Stimulated activated CD4-positive, alpha-beta T cell treated with anti-CD3 and anti-CD28 coated beads, Interleukin-12 subunit alpha, Interleukin-12 subunit beta, amount 100 ng/mL, for 24 hours (primary cell): ENCODE data around the gene S100PBP.

Experiments
- DNase-seq, 2 experiments: peaks; one replicate each; pipeline ENCODE4 v3.0.0-alpha.2; 2020; ENCODE audit warnings: low read depth in 2 of 2

S100PBP gene

DNA sequence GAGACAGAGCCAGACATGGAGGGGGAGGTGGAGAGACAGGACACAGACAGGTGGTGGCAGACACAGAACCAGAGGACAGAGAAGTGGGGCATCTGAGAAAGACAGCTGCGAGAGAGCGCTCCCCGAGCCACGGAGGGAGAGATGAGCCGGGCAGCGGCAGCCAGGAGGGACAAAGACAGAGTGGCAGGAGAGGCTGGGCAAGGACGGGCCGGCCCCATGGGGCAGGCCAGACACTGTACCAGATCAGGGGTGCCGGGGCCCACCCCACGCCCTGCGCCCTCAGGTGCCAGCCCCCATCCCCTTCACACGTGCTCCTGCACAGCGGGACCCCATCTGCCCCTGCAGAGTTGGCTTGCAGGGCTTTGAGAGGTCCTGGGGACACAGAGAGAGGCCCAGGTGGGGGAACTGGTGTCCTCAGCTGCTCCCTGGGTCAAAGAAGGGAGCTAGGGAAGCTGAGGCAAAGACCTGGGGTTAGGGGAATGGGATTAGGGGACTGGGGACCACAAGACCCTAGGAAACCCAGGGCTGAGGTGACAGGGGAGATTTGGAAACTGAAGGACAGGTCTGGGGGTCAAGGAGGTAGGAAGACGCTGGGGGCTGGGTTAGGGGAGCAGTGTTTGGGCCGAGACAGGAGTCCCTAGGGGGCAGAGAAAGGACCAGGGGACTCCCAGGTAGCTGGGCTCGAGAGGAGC is 52.6 kb downstream of the S100PBP start:
- no peak for DNase-seq

DNA sequence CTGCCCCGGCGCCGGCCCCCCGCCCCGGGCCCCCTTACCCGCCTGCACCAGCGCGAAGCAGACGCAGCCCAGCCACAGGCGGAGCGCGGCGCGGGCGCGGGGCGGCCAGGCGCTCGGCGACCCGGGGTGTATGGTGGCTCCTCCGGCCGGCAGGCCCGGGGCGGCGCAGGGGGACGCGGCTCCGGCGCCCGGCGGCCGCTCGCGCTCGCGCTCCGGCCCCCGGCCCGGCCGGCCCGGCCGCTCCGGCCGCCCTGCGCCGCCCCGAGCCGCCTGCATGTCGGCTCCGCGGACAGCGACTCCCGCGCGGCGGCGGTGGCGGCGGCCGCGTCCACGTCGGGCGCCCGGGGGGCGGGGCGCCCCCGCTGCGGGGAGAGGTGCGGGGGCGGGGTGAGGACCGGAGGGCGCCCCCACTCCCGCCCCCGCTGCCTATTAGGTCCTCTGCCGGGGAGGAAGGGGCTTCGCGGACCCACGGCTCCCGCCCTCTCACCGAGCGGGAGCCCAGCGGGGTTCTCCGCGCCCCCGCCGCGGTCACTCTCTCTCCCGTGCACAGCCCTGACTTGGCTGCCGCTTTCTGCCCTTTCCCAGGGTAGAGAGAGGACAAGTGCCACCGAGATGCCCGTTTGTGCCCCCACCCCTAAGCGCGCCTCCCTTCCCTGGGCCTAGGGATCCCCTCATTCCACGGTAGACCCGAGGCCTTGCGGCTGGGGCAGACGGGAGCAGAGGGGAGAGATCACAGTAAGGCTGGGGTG is 53.3 kb downstream of the S100PBP start, which contains the start of gene FNDC5:
TSS of gene FNDC5 (minus strand) at position 298 of the 749 bp plus-strand sequence.
- DNase-seq: no peak

DNA sequence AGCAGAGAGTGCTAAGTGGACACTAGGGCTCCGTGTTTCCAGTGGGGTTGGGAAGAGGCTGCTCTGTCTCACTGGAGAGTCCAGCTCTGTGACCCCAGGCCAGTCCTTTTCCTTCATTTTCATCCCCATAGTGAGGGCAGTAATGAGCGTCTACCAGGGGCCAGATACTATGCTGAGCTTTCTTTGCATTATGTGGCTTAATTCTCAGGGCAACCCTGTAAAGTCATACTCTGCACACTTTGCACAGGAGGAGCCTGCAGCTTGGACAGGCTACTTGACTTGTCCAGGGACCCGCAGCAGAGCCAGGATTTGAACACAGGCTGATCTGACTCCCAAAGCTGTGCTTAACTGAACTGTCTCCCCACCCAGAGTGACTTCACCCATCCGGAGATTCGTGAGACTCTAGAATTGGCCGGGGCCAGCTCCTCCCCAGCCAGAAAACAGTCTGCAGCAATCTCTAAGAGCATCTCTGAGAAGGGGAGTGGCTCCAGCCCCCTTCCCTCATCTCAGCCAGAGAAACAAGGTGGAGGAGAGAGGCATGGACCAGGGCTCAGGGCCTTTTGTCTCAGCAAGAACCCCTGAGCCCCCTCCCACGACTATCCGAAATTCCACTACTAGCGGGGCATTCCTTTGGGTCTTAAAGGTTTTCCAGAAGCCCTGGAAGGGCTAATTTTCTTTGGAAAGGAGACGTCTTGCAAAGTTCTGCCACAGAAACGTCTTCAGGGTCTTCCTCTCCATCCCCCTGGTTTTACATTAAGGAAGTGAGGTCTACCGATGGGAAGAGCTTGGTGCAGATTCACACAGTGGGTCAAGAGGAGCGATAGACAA is 54.1 kb downstream of the S100PBP start:
- no peak for DNase-seq

DNA sequence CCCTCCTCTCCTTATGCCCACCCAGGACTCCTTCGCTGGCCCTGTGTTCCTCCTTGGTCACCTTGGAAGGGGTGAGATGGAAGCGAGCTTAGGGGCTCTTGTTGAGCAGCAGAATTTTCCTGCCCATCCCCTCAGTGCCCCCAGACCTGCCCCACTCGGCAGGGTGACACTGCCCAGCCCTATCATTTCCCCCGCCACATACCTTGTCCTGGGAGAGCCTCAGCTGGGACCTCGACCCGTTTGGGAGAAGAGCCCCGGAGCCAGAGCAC is 54.7 kb downstream of the S100PBP start:
- DNase-seq: no peak

DNA sequence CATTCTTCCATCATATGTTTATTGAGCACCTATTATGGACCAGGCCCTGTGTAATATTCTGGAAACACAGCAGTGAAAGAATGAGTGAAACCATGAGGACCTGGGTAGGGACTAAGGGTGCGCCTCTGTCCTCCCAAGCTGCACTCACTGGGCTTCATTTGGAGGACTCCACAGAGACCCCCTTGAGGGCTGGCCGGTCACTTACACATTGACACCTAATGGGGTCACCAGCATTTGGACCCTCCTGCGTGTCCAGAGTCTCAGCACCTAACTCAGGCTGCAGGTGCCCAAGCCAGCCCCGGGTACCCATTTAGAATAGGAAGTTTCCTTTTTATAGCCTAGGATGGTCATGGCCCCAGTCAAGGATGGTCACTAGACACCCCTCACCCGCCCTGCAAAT is 56.0 kb downstream of the S100PBP start:
- no peak for DNase-seq

DNA sequence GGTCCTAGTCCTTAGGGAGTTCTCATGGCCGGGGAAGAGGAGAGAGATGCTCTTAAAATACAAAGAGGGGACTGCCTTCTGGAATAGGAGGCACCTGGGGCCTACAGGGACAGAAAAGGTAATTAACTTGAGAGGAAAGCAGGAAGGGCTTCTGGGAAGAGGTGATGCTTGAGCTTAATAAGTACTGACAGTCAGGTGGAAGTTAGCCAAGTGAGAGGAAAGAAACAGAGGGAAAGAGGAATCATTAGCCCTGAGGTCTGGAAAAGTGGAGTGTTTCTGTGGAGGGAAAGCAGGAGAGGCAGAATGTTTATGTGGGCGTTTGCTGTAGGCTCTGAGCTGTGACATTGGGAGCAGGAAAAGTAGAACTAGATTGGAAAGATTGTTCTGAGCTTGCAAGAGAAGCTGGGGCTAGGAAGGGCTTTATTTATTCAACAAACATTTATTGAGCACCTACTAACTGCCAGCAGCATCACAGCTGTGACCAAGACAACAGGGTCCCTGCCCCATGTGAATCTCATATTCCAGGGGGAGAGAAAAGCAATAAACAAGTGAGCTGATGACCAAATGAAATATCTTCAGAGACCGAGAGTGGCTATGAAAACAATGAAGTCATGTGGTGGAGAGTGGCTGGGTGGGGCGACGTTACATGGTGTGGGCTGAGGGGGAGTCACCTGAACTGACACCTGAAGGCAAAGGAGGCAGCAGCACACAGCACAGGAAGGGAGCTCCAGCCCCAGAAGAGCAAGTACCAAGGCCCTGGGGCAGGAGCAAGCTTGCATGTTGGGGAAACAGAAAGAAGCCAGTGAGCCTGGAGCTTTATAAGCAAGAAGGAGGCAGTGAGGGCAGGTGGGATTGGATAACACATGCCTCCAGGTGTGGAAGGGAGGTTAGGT is 57.7 kb downstream of the S100PBP start:
- no peak for DNase-seq

DNA sequence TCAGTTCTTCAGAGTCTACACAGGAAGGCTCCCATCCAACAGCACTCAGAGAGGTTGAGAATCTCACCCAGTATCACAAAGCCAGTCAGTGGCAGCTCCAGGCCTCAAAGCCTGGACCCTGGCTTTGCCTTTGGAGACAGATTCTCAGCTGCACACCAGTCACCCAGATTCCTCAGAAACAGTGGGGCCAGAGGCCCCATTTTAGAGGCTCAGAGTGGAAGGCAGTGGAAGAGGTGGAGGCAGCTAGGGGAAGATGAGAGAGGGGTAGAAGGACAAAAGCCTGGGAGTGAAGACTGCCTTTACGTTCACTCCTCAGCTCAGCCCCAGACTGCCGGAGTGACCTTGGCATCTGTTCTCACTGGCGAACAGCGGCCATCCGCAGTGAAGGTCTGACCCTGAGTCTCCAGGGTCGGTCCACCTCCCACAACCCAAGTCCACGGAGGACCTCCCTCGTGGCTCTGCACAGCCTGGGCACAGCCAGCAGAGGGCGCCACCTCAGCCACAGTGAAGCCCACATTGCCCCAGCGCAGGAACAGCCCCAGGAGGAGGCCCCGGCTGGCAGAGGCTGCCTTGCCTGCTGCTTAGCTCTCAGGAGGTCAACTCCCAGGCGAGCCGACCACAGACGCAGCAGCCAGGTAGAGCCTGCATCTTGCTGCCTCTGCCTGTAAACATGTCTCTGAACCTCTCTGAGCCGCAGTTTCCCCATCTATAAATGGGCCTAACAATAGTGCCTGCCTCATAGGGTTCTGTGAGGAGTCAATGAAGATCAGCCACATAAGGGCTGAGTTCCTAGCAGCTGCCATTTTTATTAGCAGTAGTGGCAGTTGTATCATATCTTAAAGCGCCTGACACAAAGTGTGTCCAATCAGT is 59.1 kb downstream of the S100PBP start:
- peak in 1 of 2 experiments; percentile 16 for DNase-seq

DNA sequence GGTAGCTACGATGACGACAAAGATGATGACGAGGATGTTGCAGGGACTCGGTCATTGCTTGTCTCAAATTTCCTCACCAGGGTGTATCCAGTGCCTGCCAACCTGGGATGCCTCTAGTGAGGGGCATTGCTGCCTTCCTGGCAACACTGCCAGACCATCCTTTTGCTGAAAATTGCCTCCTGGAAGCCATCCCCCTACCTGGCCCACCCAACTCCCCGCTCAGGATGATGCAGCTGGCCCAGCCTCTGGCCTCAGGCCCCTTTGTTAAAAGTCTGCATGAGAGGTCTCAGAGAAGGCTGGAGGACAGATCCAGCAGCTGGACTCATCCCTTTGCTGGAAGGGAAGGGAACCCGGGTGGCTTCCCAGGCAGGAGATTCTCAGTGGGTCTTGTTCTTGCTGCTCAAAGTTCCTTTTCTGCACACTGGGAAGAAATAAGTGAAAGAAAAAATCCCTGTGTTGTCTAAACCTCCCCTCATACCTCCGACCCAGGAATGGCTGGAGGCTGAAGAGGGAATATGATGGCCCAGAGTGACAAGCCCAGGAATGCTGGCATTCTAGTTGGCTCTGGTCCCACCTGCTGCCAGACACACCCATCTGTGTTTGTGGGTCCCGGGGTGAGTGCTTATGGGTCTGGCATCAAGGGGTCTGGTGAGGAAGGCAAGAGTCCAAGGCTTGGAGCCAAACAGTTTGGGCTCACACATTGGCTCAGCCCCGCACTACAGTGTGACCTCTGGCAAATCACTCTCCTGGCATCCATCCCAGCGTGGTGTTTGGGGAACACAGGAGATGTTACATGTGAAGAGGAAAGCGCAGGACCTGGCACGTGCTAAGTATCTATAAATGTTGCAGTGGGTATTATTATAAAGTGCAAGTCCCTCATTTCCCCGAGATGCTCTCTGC is 60.0 kb downstream of the S100PBP start:
- DNase-seq: no peak

DNA sequence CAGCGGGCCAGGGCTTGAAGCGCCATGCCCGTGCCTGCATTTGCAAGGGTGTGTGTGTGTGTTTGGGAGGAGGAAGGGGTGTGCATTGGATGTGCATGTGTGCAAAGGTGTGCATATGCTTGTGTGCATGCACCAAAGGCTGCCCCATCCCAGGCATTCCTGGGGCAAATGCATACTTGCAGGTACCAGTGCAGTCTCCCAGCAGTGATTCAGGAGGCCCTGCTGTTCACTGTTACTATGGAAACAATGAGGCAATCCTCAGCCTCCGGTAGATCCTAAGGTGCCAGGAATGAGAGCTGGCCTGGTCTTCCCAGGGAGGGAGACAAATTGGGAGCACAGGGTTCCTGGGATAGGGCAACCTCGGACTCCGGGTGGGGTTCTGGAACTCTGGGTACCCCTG is 60.7 kb downstream of the S100PBP start:
- no peak for DNase-seq

DNA sequence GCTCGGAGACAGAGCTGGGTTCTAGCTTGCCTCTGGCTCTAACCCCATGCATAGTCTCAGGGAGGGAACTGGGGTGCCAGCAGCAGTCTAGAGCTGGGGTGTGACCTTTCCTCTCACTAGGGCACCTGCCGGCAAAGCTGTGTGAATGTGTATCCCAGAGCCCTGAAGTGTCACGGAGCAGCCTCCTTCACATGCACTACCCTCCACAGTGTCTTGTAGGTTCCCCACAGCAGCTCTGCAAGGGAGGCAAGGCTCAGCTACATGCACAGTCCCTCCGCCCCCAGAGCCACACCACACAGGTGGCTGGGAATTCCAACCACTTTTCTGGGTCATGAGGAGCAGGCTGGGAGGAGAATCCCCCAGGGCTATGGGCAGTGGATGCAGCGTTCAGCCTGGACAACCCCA is 61.2 kb downstream of the S100PBP start:
- DNase-seq: no peak

DNA sequence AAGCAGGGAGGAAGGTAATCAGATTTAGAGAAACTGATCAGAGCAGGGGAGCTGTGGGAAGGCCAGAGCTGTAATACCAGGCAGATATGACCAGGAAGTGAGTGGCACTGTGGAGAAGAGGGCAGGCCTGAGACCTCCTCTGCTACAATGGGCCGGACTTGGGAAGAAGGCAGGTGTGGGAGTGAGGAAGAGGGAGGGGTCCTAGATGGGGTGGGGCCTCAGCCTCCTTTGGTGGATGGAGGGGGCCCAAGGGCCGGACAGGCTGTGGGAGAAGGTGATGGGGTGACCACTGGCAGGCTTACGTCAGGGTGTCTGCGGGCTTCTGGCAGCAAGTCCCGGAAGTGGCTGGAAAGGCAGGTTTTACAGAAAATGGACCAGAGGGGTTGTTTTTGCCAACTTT is 63.8 kb downstream of the S100PBP start:
- DNase-seq: no peak

DNA sequence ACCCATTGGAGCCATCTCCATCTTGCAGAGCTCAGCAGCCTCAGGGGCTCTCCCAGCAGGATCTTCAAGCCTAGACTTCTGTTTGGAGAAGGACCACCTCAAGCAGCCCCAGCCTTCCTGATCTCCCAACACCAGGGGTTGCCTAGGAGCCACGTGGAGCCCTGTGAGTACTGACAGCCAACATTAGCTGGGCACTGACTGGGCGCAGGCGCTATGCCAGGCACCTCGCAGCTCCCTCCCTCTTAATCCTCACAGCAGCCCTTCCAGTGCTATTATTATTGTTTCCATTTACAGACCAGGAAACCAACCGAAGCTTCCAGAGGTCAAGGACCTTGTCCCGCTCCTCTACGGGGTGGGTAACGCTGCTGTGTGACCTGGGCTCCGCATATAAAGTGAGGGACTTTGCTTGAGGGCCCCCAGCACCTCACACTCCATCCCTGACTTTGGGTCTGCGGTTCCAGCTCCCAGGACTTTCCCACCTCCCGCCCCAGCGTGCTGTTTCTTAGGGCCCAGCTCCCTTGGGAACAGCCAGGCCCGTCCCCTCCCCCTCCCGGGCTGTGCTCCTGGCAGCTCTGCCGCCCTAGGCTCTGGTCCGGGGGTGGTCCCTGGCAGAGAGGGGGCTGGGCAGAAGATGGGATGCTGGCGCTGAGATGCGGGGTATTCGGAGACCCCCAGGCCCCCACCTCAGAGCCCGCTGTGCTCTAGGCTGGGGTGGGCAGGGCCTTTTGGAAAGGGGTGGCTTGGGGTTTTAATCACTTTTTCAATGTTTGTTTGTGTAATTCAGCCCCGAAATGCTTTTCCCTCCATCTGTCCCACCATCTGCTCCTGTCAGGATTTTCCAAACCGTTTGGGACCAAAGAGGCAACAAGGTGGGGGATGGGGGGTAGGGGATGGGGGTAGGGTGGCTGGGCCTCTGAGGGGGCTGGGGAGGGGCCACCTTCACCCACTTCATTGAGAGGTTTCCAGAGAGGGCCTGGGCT is 64.7 kb downstream of the S100PBP start:
- DNase-seq: no peak

DNA sequence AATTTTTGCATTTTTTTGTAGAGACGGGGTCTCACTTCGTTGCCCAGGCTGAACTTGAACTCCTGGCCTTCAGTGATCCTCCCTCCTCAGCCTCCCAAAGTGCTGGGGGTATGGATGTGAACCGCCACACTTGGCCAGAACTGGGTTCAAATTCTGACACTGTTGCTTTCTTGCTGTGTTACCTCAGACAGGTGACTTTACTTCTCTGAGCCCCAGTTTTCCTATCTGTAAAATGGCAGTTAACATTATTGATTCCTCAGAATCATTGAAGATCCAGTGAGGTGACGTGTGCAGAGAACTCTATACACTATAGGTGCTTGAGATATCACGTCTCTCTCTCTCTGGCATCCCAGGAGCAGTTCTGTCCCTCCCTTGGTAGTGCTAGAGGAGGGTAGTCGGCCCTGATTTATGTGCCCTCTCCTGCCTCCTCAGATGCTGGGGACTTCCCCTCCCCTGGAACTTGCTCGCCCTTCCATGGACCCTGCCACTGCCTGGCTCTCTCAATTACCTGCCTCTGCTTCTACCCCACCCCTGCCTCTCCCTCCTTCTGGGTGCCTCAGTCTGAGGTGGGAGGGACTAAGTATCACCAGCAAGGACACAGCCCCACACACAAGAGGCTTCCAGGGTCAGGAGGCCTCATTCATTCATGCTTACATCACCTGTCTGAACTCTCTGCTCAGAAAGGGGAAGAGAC is 66.0 kb downstream of the S100PBP start:
- DNase-seq: no peak

DNA sequence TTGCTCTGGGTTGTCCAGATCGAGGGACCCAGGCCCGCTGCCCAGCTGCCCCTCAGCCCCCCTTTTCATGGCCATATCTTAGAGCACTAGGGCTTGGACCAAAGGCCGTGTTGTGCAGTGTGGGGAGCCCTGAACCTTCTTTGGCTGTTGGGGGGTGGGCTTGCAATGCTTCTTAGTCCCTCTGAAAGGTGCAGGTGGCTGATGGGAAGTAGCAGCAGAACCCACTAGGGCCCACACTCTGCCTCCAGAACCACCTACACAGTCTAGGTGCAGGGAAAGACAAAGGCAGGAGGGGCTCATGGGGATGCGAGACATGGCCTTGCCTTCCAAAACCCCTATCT is 66.5 kb downstream of the S100PBP start:
- DNase-seq: no peak

DNA sequence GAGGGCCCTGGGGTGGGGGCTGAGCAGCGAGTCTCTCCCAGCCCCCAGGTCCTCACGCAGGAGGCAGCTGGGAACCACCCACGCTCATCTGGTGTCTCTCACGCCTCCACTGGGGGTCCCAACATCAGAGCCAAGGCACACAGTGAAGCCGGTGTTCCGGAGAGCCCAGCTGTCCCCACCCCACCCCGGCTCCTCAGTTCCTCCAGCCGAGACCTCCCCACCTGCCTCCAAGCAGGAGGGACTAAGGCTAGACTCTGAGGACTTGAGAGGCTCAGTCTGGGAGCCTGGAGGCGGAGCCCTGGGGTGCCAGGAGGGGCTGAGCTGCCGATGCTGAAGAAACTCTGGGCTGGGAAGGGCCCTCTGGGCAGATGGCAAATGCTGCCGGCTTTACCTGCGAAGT is 67.3 kb downstream of the S100PBP start:
- no peak for DNase-seq

DNA sequence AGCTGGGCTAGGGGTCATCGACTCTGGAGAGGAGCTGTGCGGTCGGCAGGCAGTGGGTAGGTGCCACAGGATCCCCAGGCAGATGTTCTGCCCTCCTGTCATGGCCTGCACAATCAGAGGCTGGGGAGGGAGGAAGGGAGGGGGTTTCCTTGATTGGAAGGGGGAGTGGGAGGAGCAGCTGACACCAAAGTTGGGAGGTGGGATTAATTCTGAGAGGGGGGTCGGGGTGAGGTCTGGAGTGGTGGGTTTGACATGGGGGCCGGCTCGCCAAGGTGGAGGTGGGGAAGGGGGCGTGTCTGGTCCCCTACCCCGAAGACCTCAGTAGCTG is 68.2 kb downstream of the S100PBP start:
- no peak for DNase-seq

DNA sequence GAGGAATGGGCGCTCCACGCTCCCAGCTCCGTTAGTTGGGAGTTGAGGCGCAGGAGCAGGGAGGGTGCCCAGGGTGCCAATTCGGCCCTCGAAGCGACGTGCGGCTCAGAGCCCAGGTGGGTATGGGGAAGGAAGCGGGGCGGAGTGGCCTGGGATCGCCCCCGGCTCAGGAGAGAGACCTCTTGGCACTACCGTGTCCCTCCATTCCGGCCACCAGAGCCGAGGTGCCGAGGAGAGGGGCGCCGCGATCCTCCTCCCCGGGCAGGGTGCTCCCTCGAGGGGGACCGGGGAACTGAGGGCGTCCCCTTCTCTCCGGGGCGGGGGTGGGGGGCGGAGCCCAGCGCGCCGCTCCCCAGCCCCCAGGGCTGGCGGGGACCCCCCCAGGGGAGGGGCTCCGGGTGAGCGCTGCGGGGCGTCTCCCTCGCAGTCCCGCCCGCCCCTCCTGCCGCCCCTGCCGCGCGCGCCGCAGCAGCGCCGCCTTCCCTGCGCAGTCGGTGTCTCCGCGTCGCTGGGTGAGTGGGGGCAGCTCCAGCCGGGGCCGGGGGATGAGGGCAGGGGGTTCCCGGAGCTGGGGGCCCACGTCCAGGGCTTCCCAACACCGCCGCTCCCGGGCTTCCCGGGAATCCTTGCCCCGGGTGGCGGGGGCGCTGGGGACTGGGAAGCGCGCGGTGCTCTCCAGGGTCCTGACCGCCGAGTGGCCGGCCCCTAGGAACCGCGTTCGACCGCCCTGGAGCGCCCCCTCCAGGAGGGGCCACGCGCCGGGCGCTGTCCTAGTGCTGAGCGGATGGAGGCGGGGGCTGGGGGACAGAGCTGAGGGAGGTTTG is 68.8 kb downstream of the S100PBP start, which contains the start of gene HPCA:
TSS of gene HPCA (plus strand) at position 488 of the 824 bp plus-strand sequence. CDS start 2,408 bp downstream, outside the sequence.
- DNase-seq: peak in 1 of 2 experiments; percentile 21
